ENCODE measurements around the gene ATF5.
"Not testable (repeated sequence)": the region's sequence is repeated elsewhere in the genome, so short reads cannot be mapped to it uniquely, and the experiment has no call there.

ATF5 gene

DNA sequence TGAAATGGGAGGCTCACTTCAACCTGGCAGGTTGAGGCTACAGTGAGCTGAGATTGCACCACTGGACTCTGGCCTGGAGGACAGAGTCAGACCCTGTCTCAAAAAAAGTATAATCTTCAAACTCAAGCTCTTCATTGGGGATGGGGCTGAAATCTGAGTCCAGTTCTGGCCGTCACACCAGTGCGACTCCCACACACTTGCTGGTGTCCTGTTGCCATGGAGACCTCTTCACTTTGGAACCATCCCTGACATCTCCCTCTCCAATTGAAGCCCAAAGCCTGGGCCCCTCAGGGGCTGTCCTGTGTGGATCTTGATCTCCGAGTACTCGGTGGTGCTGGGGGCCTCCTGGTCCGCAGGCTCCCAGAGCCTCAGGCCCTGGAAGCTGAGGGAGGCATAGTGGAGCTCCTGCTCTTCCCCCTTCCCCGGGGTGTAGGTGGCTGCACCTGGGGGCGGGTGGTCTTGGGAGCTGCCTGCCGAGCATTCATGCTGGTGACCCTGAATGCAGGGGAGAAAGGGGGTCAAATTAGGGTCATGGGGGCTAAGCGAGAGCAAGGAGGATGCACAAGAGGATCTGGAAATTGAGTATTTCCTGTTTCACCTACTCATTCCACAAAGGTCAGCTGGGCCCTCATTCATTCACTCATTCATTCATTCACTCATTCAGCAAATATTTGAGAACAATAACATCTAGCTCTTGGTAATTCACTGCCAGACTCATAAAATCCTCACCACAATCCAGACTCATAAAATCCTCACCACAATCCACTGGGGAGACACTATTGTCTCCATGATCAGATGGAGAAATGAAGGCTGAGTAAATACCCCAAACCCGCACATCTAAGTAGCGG lies 21.0 kb downstream of the ATF5 start:
- DNase-seq (ENCODE audit: low read depth): peak; percentile 36

DNA sequence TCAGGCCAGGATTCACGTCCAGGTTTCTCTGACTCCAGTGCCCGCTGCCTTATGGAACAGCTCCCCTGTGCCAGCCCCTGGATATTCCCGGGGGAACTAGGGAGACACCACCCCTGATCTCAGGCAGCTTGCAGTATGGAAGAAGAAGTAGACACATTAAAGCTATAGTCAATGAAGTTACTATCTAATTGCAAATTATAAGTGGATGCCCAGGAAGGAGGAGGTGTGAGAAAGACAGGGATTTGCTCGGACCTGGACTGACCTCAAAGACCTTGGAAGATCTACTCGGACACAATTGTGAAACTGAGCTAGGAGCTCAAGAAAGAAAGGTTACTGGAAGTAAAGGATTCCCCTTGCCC lies 21.6 kb downstream of the ATF5 start:
- DNase-seq (ENCODE audit: low read depth): no peak

DNA sequence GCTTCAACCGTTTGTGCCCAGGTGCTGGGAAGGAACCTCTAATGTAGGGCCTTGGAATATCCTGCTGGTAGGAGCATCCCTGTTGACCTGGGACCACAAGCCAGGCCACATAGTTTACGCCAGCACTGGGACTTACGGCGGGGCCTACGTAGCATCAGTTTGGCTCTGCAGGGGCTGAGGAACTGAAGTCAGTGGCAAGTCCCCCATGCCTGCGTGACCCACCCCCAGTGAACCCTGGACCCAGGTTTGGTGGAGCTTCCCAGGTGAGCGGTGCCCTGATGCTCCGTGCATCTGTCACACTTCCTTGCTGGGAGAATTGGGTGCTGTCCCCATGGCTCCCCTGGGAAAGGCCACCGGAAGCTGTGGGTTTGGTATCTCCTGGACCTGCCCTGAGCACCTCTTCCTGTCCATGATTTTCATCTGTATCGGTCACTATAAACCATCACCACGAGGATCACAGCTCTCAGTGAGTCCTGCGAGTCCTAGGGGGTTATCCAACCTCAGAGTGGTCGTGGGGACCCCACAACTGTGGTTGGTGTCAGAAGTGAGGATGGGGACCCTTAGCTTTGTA lies 22.0 kb downstream of the ATF5 start:
- DNase-seq (ENCODE audit: low read depth): no peak

DNA sequence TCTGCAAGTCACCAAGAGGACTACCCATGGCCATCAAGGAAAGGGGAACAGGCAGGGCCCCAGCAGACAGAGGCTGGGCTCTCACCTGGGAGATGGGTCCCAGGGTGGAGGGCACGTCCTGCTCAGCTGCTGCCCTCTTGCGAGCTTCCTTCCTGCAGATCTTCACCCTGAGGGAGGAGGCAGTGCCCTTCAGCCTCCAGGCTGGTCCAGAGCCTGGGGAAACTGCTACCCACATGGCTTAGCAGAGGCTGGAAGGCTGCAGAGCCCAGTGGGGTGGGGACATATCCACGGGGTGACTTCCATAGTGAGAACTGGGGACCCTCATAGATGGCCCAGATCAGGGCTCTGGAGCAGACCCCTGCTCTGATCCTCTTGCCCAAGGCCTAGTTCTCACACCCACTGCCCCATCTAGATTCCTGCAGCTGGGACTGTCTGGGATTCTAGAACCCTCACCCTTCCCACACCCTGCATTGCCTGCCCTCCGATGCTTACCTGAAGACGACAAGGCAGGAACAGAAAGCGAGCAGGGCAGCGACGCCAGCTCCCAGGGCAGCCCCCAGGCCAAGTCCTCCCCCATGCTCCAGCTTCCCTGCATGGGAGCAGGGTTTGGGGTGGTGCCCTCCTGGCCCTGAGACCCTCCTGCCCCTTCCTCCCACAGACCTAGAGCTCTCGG lies 22.9 kb downstream of the ATF5 start:
- DNase-seq (ENCODE audit: low read depth): no peak

DNA sequence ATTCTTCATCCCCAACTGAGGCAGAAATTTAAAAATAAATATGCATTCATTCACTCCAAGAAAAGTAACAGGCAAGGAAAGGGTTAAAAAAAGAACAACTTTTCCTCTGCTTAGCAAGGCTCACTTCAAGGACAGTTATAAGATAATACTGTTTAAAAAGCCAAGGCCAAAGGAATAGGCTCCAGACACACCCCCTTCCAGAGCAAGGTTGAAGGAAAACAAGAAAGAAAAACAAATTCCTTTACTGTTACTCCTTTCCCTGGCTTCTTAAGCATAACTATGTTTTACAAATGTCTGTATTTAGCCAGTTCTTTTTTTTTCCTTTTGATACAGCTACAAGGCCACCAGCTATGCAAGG lies 23.5 kb downstream of the ATF5 start:
- no peak for DNase-seq (ENCODE audit: low read depth)

DNA sequence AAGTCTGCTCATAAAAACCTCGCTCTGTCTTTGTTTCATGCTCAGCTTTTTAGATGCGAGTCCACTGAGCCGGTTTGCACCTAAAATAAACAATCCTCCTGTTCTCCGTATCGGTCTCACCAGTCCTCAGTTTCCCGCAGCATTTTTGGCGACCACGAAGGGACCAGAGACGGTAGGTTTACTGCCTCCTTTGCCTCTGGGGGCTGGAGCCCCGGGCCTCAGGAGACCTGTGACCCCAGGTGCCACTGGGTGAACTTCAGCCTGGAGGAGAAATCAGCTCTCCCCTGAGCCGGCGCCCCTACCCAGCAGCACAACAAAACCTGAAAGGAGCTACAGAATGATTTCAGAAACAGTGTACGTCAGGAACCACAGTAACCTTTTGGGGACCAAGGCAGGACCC lies 23.9 kb downstream of the ATF5 start:
- DNase-seq (ENCODE audit: low read depth): no peak

DNA sequence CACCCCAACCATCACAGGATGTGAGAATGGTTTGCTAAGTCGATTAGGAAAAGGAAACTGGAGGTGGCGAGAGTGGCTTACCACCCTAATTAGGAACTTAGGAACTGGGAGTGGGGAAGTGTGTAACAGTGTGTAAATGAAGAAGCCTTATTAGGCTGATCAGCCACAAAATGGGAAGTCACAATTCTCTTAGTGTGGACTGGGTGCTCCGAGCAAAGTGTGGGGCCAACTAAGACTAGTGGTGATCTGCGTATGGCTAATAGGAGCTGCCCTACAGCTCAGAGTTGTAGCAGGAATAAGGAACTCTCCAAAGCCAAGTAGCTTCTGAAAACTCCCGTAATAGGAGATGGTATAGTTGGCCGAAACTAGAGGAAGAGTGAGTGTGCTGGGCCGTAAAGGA lies 24.4 kb downstream of the ATF5 start:
- DNase-seq (ENCODE audit: low read depth): no peak

DNA sequence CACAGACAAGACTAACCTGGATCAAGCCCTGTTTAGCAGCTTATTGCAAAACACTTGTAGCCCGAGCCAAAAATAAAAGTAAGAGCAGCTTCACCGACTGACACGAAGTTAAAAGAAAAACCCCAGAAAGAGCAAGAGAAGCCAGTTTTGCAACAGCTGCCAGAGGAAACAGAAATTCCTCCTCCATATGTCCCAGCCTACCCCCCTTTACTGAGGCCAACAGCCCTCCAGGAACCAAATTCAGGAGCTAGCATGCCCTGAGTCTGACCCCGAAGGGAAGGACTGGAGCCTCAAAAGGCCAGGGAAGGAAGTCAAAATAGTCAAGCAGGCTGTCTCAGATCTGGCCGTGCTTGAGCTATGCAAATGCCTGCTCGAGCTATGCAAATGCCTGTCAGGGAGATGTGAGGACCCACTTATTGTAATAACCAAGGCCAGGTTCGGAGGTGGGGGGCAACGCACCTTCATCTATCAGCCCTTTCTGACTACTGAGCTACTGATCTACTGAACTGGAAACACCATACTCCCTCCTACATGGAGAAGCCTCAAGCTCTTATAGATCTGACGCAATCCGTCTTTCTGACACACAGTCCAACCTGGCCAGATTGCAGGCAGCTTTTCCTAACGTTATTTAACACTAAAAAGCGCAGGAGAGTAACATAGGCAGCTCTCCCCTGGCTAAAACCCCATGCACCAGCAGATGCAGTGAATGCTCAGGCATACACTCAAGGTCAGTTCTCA lies 25.3 kb downstream of the ATF5 start:
- DNase-seq (ENCODE audit: low read depth): no peak

DNA sequence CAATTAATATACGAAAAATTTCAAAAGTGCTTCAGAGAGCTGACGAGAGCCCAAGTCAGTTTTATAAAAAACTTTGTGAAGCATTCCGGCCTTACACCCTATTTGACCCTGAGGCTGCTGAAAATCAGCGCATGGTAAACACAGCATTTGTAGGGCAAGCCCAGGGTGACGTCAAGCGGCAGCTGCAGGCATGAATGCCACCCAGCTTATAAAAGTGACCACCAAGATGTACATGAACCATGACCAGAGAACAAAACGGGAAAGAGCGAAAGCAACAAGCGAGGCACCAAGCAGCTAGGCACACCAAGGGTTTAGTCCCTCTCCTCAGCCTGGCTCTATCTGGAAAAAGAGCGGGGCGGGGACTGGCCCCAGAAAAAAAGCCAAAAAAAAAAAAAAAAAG lies 25.9 kb downstream of the ATF5 start:
- DNase-seq (ENCODE audit: low read depth): no peak

DNA sequence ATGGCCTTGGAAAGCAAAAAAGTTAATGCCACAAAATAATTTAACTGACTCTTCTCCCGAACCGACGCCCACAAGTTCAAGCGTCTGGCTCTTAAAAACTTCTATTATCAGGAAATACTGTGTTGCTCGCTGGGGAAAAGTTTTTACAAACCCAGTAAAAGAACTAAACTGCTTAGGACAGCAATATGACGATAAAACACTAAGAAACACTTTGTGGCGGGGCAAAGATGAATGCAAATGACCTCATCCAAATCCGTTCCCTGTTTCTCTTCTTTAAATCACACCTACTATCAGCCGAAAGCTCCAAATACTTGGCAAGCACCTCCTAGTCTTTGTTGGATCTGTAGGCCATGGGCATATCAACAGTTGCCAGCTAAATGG lies 27.1 kb downstream of the ATF5 start:
- no peak for DNase-seq (ENCODE audit: low read depth)

DNA sequence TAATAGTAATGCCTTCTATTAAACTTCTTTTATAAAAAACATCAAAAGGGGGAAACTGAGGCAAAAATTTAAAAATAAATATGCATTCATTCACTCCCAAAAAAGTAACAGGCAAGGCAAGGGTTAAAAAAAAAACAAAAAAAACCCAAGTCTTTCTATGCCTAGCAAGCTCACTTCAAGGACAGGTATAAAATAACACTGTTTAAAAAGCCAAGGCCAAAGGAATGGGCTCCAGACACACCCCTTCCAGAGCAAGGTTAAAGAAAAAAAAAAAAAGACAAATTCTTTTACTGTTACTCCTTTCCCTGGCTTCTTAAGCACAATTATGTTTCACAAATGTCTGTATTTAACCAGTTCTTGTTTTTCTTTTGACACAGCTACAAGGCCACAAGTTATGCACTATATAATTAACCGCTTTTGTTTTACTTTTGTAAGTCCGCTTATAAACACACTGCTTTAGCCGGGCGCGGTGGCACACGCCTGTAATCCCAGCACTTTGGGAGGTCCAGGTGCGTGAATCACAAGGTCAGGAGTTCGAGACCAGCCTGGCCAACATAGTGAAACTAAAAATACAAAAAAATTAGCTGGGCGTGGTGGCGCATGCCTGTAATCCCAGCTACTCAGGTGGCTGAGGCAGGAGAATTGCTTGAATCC lies 28.4 kb downstream of the ATF5 start:
- DNase-seq (ENCODE audit: low read depth): no peak

DNA sequence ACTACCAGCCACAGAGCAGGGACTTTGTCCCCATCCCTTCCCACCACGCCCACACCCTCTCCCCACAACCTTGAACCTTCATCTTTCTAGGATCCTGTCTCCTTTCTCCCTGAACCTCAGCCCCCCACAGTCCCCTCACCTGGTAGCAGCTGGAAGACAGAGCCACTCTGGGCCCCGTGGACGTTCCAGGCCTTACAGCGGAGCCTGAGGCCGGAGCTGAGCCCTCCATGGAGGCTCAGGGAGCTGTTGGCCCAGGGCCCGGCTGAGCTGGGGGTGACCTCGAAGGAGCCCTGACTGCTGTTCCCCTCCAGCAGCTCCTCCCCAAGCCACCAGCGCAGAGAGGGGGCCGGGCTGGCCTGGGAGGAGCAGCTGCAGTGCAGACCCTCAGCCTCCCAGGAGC lies 29.1 kb downstream of the ATF5 start:
- DNase-seq (ENCODE audit: low read depth): not testable (repeated sequence)

DNA sequence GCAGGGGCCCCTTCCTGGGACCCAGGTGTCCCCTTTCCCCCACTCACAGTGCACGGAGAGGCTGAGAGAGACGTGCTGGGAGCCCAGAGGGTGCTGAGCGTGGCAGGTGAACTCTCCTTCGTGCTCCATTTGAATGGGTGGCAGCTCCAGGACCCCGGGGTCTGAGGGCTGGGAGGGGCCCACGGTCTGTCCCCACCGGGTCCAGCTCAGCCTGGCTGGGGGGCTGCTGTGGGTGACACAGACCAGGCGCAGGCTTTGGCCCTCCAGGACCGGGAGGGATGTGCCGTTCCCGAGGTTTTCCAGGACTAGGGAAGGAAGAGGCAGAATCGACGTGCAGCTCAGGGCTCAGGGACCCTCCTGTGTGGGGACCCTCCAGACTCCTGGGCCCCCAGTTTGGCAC lies 29.6 kb downstream of the ATF5 start:
- not testable (repeated sequence) for DNase-seq (ENCODE audit: low read depth)

DNA sequence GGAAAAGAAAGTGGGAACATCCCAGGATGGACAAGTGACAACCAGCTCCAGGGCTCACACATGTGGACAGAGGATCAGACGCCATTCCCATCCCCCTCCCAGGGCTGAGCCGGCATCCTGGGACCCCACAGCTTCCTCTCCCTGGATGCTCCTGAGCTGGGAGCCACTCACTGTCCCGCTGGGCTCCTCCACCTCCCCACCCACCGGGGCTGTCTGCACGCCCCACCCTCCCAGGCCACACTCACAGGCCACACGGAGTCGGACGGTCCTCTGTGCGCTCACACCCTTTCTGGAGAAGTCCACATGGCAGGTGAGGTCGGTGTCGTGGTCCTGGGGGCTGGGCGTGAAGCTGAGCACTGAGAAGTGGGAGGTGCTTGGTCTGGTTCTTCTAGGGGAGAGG lies 30.9 kb downstream of the ATF5 start:
- DNase-seq (ENCODE audit: low read depth): not testable (repeated sequence)

DNA sequence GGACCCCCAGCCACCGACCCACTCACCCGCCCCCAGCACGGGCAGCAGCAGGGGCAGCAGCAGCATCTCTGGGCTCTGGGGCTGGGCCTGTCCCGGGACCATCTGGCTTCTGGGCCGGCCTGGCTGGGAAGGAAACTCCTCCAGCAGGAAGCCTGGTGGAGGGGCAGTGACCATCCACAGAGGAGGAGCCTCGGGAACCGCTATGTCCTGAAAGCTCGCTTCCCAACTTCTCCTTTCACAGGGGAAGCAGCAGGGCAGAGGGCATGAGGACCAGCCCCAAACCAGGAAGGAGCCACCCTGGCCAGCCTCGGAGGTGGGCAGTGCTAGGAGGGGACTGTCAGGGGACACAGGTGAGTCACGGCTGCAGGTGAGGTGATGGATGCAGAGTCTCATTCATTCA lies 32.0 kb downstream of the ATF5 start, which contains the start of gene SIGLEC11:
Gene SIGLEC11, minus strand, starts transcription at position 193 of the 400 bp plus-strand sequence. Its CDS starts 91 bp downstream, at position 102.
- not testable (repeated sequence) for DNase-seq (ENCODE audit: low read depth)

DNA sequence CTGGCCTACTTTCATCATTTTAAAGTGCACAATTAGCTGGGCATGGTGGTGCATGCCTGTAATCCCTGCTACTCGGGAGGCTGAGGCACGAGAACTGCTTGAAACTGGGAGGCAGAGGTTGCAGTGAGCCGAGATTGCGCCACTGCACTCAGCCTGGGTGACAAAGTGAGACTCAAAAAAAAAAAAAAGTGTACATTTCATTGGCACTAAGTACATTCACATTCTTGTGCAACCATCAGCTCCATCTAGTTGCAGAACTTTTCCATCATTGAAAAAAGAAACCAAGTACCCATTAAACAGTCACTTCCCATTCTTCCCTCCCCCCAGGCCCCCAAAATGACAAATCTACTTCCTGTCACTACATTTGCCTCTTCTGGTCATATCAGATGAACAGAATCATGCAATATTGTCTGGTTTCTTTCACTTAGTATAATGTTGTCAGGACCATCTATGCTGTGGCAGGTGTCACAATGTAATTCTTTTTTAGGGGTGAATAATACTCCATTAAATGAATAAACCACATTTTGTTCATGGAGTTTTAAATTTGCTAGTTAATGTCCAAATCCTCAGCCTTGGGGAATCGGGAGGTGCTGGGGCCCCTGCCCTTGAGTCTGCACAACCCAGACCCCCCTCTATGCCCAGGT lies 39.4 kb downstream of the ATF5 start:
- DNase-seq (ENCODE audit: low read depth): no peak

DNA sequence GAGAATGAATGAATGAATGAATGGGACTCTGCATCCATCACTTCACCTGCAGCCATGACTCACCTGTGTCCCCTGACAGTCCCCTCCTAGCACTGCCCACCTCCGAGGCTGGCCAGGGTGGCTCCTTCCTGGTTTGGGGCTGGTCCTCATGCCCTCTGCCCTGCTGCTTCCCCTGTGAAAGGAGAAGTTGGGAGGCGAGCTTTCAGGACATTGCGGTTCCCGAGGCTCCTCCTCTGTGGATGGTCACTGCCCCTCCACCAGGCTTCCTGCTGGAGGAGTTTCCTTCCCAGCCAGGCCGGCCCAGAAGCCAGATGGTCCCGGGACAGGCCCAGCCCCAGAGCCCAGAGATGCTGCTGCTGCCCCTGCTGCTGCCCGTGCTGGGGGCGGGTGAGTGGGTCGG lies 40.4 kb downstream of the ATF5 start:
- DNase-seq (ENCODE audit: low read depth): not testable (repeated sequence)

DNA sequence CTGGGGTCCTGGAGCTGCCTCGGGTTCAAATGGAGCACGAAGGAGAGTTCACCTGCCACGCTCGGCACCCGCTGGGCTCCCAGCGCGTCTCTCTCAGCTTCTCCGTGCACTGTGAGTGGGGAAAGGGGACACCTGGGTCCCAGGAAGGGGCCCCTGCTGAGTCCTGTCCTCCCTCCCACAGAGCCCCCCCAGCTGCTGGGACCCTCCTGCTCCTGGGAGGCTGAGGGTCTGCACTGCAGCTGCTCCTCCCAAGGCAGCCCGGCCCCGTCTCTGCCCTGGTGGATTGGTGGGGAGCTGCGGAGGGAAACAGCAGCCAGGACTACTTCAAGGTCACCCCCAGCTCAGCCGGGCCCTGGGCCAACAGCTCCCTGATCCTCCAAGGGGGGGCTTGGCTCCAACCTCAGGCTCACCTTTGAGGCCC lies 43.0 kb downstream of the ATF5 start:
- DNase-seq (ENCODE audit: low read depth): no peak

DNA sequence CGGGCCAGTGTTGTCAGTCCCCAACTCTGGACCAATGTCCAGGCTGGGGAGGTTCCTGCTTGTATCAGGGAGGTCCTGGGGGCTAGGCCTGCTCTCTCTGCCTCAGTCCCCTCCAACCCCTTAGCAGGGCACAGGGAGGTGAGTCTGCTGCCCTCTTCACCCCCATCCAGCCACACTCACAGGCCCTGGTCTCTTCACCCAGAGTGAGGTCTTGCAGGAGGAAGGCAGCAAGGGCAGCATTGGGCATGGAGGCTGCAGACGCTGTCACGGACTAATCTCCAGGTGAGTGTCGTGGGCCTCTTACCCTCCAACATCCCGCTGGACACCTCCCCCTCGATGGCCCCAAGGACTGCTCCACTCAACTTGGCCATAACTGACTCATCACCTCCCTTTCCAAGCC lies 43.8 kb downstream of the ATF5 start:
- DNase-seq (ENCODE audit: low read depth): no peak

DNA sequence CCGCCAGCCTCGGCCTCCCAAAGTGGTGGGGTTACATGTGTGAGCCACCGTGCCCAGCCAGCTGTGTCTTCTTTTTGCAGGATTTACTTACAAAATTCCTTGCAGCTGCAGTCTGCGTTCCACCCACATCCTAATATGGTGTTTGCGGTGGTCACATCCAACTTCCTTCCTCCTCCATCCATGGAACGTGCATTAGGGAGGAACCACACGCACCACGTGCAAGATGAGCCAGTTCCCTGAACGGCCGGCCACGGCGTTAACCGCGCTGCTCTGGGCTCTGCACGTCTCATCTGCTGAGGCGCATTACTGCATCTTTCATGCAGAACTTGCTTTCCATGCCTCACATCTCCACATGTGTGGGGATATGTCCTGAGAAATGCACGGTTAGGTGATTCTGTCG lies 45.0 kb downstream of the ATF5 start:
- no peak for DNase-seq (ENCODE audit: low read depth)

DNA sequence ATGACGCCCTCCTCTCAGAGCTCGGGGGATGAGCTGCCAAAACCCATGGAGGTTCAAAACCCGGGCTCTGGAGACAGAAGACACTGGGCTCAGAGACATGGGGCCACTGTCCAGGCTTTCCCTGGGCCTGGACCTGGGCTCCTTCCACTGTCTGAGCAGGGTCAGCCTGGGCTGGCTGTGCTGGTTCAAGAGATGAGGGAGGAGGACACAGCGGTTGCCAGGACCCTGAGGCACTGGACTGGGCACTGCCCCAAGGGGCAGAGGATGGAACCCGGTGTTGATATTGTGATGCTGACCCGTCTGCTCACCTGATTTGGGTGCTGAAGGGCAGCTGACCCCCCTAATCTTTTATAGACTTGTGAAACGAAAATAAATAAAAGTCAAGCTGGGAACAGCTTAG lies 46.0 kb downstream of the ATF5 start:
- no peak for DNase-seq (ENCODE audit: low read depth)

DNA sequence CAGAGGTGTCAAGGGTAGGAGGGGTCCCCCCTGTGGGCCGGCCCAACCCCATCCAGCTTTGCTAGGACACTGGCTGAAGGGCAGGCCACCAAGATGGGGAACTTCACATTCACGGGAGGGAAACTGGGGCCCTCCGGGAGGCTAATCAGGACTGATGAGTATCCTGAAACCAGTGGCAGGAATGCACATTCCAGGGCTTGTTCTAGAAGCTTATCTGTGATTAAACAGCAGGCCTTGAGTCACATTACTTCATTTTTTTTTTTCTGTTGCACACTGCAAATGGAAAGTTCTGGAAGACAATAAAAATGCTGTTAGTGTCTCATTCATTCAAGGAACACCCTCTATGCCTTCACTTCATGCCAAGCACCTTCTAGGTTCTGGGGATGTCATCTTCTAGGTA lies 47.5 kb downstream of the ATF5 start:
- no peak for DNase-seq (ENCODE audit: low read depth)
